ENCODE data around the gene DUS2.
"Not testable (repeated sequence)": the region's sequence is repeated elsewhere in the genome, so short reads cannot be mapped to it uniquely, and the experiment has no call there.

Gene DUS2

GRCh38 chr16:68091380-68092261 lies 68.5 kb downstream of the DUS2 start:
- Histone ChIP-seq H3K36me3 (replicated peaks) (no peaks in the 10 kb centered on the region), H3K27ac (no peak overlapping the region), H3K4me3 (ENCODE audit: low read depth, low read length) (no peak overlapping the region), H3K27me3 (replicated peaks) (no peaks in the 10 kb centered on the region)
- in situ Hi-C loops (cut with HindIII; ENCODE audit: low pct_ligation_motif_present, low sequenced_read_pairs): no loop called here
- no peak for TF ChIP-seq CTCF (IDR thresholded peaks at IDR 0.05; ENCODE audit: low read depth, low read length, missing control alignments)
- DNase-seq: peak; percentile 28

GRCh38 chr16:68092275-68092674 lies 69.2 kb downstream of the DUS2 start:
- H3K27ac ChIP-seq: not testable (repeated sequence)

DNA sequence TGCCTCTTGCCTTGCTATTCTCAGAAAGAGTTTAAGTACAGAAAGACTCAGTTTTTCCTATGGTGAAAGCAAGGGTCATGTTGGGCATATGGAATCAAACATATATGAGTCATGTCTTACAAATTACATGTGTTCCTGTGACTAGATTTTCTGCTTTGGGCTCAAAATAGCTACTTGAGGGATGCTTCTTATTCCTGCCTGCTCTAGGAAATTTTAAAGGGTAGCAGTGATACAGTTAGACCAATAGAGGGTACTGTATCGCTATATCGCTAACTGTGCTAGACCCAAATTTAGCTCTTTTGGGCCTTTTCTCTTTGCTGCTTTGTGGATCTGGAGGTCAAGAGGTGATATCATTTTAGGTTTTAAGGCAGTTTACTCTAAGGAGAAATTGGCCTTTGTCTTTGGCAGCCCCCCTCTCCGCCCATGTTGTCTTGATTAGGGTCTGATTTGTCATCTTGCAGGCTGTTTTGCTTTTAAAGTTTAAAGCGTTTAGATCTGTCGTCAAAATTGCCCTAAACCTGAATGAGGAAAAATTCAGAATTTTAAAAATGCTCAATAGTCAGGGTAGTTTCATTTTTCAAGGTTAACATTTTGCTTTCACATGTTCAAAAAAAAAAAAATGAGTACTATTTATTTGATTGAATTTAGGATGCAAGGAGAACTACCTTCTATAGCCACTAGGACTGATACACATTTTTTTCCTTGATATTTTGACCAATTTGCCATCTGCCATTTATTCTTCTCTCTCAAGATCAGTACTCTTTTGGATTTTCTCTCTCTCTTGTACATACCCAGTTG lies 70.9 kb downstream of the DUS2 start:
- H3K4me3 ChIP-seq (ENCODE audit: low read depth, low read length): no peak overlapping the region
- in situ Hi-C loops (cut with HindIII; ENCODE audit: low pct_ligation_motif_present, low sequenced_read_pairs): no loop called here
- H3K36me3 ChIP-seq (replicated peaks): no peaks in the 10 kb centered on the region
- H3K27ac ChIP-seq: no peak overlapping the region
- no peaks in the 10 kb centered on the region for H3K27me3 ChIP-seq (replicated peaks)
- peak; percentile 65 for TF ChIP-seq CTCF (IDR thresholded peaks at IDR 0.05; ENCODE audit: low read depth, low read length, missing control alignments)
- no peak for DNase-seq

More at GRCh38 chr16:68092275-68092674, 69.2 kb downstream of the DUS2 start:
- in situ Hi-C loops (cut with HindIII; ENCODE audit: low pct_ligation_motif_present, low sequenced_read_pairs); H3K4me3 ChIP-seq (ENCODE audit: low read depth, low read length); H3K36me3 ChIP-seq (replicated peaks); H3K27me3 ChIP-seq (replicated peaks); DNase-seq: not testable (repeated sequence)

DNA sequence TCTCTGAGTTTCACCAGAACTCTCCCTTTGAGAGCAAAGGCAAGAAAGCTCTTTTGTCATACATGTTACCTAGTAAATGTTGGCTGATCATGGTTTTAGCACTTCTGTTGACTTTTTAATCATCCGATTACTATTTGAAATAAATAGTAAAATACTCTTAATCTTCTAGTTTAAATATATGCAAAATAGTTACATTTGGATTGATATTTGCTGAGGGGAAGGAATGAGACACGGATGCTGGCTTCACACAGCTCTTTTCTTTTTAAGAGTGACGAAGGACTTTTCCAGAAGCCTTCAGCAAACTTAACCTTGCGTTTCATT lies 71.5 kb downstream of the DUS2 start:
- no peak for DNase-seq
- in situ Hi-C loops (cut with HindIII; ENCODE audit: low pct_ligation_motif_present, low sequenced_read_pairs): no loop called here
- no peak for TF ChIP-seq CTCF (IDR thresholded peaks at IDR 0.05; ENCODE audit: low read depth, low read length, missing control alignments)

DNA sequence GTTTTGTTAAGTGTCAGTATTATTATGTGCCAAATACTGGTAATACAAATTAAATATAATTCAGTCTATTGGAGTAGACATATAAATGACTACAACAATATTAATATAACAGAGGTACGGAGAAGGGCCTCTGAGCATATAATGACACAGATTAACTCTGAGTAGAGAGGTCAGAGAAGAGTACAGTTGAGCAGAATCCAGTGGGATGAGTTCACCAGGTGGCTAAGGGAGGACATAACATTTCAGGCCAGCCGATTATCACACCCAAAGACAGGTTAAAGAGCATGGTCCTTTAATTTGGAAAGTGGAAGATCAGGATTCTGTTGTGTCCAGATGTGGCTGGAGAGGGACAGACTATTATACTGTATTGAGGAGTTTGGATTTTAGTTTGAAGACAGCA lies 73.4 kb downstream of the DUS2 start:
- no peak overlapping the region for H3K27ac ChIP-seq
- H3K4me3 ChIP-seq (ENCODE audit: low read depth, low read length): no peak overlapping the region
- H3K27me3 ChIP-seq (replicated peaks): no peaks in the 10 kb centered on the region
- no peaks in the 10 kb centered on the region for H3K36me3 ChIP-seq (replicated peaks)
- no peak for TF ChIP-seq CTCF (IDR thresholded peaks at IDR 0.05; ENCODE audit: low read depth, low read length, missing control alignments)
- in situ Hi-C loops (cut with HindIII; ENCODE audit: low pct_ligation_motif_present, low sequenced_read_pairs): no loop called here
- DNase-seq: no peak

More for the DNA sequence above, 71.5 kb downstream of the DUS2 start:
- no peaks in the 10 kb centered on the region for H3K27me3 ChIP-seq (replicated peaks)
- H3K36me3 ChIP-seq (replicated peaks): no peaks in the 10 kb centered on the region
- no peak overlapping the region for H3K4me3 ChIP-seq (ENCODE audit: low read depth, low read length)
- no peak overlapping the region for H3K27ac ChIP-seq

DNA sequence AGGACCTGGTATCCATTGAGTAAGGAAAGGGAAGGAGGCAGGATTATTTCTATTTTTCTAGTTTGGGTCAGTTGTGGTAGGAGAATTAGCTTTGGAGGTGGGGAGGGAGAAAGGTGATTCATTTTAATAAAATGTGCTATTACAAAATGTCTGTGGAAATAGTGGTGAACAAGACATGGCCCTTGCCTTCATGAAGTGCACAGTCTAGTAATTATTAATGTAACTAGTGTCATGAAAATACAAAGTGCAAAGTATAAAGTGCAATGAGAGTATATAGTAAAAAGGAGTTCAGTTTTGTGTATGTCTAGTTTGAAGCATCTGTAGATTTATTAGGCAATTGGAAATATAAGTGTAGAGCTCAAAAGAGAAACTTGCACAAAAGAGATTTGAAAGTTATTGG lies 74.0 kb downstream of the DUS2 start:
- TF ChIP-seq CTCF (IDR thresholded peaks at IDR 0.05; ENCODE audit: low read depth, low read length, missing control alignments): no peak
- no peak for DNase-seq
- in situ Hi-C loops (cut with HindIII; ENCODE audit: low pct_ligation_motif_present, low sequenced_read_pairs): no loop called here
- Histone ChIP-seq H3K27me3 (replicated peaks) (no peaks in the 10 kb centered on the region), H3K36me3 (replicated peaks) (no peaks in the 10 kb centered on the region), H3K4me3 (ENCODE audit: low read depth, low read length) (no peak overlapping the region), H3K27ac (no peak overlapping the region)

Measured in brain microvascular endothelial cell (primary cell).